ENCODE results near the gene LRRC32. TPM values are rescaled to one million over a fixed set of nuclear protein-coding genes. Genes with fewer than 3 reads are reported as not detected.

LRRC32 gene
- total and polyA plus RNA-seq, 7 donors: 0.69 to 30.7 (median 10.9) TPM

- 82 to 83% methylated on average over 7 of the region's 7 CpGs for WGBS, 2 donors
- DNase-seq: peak; percentile 33
- no peaks in the 10 kb centered on the region for H3K9me3 ChIP-seq
- peak overlapping the region in 3 of 4 donors; percentile 15 to 57 (median 51) for H3K4me3 ChIP-seq
- H3K36me3 ChIP-seq: no peaks in the 10 kb centered on the region
- peaks cover 6 to 25% (median 8%) of the 10 kb centered on the region in 3 donors for H3K27me3 ChIP-seq
- H3K4me1 ChIP-seq: peaks cover 0 to 24% (median 15%) of the 10 kb centered on the region in 4 donors
- TF ChIP-seq POLR2A (IDR thresholded peaks at IDR 0.05) (no peak), CTCF (IDR thresholded peaks at IDR 0.05) (no peak), POLR2AphosphoS5 (IDR thresholded peaks at IDR 0.05) (no peak), EP300 (IDR thresholded peaks at IDR 0.05) (no peak)
- intact Hi-C loops (cut with DNase I): no loop called here
- peak overlapping the region; percentile 18 to 76 (median 40) for H3K27ac ChIP-seq
Measured at GRCh38 chr11:76667856-76668255, 2.7 kb downstream of the LRRC32 start.

- Histone ChIP-seq H3K4me3 (peak overlapping the region in 3 of 4 donors; percentile 15 to 57 (median 51)), H3K27me3 (peaks cover 6 to 25% (median 8%) of the 10 kb centered on the region in 3 donors), H3K4me1 (peaks cover 0 to 24% (median 15%) of the 10 kb centered on the region in 4 donors), H3K36me3 (no peaks in the 10 kb centered on the region), H3K27ac (peak overlapping the region; percentile 18 to 76 (median 40)), H3K9me3 (no peaks in the 10 kb centered on the region)
- DNase-seq: peak; percentile 57
- intact Hi-C loops (cut with DNase I): no loop called here
- WGBS, 2 donors: 79 to 87% methylated on average over 15 of the region's 15 CpGs
- TF ChIP-seq CTCF (IDR thresholded peaks at IDR 0.05) (no peak), EP300 (IDR thresholded peaks at IDR 0.05) (no peak), POLR2A (IDR thresholded peaks at IDR 0.05) (no peak), POLR2AphosphoS5 (IDR thresholded peaks at IDR 0.05) (no peak)
Measured at GRCh38 chr11:76667271-76667818, 3.2 kb downstream of the LRRC32 start.

- H3K4me3 ChIP-seq: peak overlapping the region in 3 of 4 donors; percentile 15 to 57 (median 51)
- intact Hi-C loops (cut with DNase I): no loop called here
- WGBS, 2 donors: 82 to 84% methylated on average over 5 of the region's 5 CpGs
Measured at GRCh38 chr11:76666830-76667229, 3.7 kb downstream of the LRRC32 start.

GRCh38 chr11:76666408-76666807 is 4.1 kb downstream of the LRRC32 start:
- Histone ChIP-seq H3K4me3 (peak overlapping the region in 2 of 4 donors; percentile 51 to 57), H3K36me3 (no peaks in the 10 kb centered on the region), H3K27ac (peak overlapping the region; percentile 8 to 76 (median 28)), H3K27me3 (peaks cover 6 to 25% (median 8%) of the 10 kb centered on the region in 3 donors), H3K9me3 (no peaks in the 10 kb centered on the region), H3K4me1 (peaks cover 0 to 24% (median 15%) of the 10 kb centered on the region in 4 donors)
- TF ChIP-seq POLR2A (IDR thresholded peaks at IDR 0.05) (no peak), POLR2AphosphoS5 (IDR thresholded peaks at IDR 0.05) (no peak), CTCF (IDR thresholded peaks at IDR 0.05) (no peak), EP300 (IDR thresholded peaks at IDR 0.05) (no peak)
- intact Hi-C loops (cut with DNase I): no loop called here
- WGBS, 2 donors: 28 to 49% methylated on average over 7 of the region's 7 CpGs
- peak; percentile 69 for DNase-seq

More at GRCh38 chr11:76666830-76667229, 3.7 kb downstream of the LRRC32 start:
- peaks cover 6 to 25% (median 8%) of the 10 kb centered on the region in 3 donors for H3K27me3 ChIP-seq
- H3K9me3 ChIP-seq: no peaks in the 10 kb centered on the region
- peak overlapping the region; percentile 18 to 76 (median 40) for H3K27ac ChIP-seq
- TF ChIP-seq POLR2AphosphoS5 (IDR thresholded peaks at IDR 0.05) (no peak), POLR2A (IDR thresholded peaks at IDR 0.05) (no peak), CTCF (IDR thresholded peaks at IDR 0.05) (no peak), EP300 (IDR thresholded peaks at IDR 0.05) (no peak)
- no peaks in the 10 kb centered on the region for H3K36me3 ChIP-seq
- DNase-seq: peak; percentile 22
- H3K4me1 ChIP-seq: peaks cover 0 to 24% (median 15%) of the 10 kb centered on the region in 4 donors

Measured in sigmoid colon (tissue), 7 donors.